CD4-positive, alpha-beta T cell treated with Interleukin-4 for 4 hours (primary cell): ENCODE measurements around the gene MPHOSPH6.
"Not testable (repeated sequence)": the region's sequence is repeated elsewhere in the genome, so short reads cannot be mapped to it uniquely, and the experiment has no call there.

Experiments used
- DNase-seq: peaks from one replicate; pipeline ENCODE4 v3.0.0-alpha.2; 2020

MPHOSPH6 gene, protein sequence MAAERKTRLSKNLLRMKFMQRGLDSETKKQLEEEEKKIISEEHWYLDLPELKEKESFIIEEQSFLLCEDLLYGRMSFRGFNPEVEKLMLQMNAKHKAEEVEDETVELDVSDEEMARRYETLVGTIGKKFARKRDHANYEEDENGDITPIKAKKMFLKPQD

GRCh38 chr16:82169861-82170845, at the start of gene MPHOSPH6:
Gene MPHOSPH6, minus strand, starts transcription at chr16:82170224. Its CDS starts 49 bp downstream, at chr16:82170175.
- peak; percentile 87 for DNase-seq

DNA sequence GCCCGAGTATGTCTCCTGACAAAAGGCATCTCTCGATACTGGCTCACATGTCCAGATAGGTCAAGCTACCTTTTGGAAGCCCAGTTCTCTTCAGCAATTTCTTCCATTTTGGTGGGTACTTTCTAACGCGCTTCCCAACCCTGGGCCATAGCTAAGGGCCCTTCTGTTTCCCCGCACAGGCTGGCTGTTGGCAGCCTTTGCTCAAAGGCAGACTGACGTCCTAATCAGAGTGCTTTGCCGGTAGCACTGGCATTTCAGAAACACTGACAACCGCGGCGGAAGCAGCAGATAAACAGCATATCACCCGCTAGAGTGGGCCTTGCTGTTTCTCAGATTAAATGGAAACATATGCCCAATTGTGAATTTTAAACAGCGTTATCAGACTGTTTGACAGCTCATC, 49.3 kb upstream of the MPHOSPH6 start:
- no peak for DNase-seq

DNA sequence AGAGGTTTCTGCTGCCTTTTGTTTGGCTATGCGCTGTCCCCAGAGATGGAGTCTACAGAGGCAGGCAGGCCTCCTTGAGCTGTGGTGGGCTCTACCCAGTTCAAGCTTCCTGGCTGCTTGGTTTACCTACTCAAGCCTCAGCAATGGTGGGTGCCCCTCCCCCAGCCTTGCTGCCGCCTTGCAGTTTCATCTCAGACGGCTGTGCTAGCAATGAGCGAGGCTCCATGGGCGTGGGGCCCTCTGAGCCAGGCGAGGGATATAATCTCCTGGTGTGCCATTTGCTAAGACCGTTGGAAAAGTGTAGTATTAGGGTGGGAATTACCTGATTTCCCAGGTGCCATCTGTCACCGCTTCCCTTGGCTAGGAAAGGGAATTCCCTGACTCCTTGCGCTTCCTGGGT, 39.3 kb upstream of the MPHOSPH6 start:
- DNase-seq, result not testable (repeated sequence)

GRCh38 chr16:82203198-82203597, 33.2 kb upstream of the MPHOSPH6 start:
- no peak for DNase-seq

DNA sequence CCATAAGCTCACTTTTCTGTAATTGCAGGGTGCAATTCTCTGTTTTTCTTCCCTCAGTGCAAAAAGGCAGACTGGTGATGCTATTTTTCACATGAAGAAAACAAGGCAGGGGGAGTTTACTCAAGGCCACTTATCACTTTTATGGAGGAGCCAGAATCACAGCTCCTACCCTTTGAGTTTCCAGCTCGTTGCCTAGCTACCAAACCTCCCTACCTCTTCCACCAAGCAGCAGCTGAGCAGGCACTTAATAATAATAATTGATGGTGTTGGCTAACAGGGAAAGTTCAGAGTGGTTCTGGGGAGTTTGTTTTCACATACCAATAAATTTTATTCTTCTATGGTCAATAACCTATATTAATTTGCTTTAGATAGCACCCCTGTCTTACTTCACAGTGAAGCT, 31.9 kb upstream of the MPHOSPH6 start:
- no peak for DNase-seq

- no peak for DNase-seq
Measured at GRCh38 chr16:82201351-82201750, 31.3 kb upstream of the MPHOSPH6 start.

DNA sequence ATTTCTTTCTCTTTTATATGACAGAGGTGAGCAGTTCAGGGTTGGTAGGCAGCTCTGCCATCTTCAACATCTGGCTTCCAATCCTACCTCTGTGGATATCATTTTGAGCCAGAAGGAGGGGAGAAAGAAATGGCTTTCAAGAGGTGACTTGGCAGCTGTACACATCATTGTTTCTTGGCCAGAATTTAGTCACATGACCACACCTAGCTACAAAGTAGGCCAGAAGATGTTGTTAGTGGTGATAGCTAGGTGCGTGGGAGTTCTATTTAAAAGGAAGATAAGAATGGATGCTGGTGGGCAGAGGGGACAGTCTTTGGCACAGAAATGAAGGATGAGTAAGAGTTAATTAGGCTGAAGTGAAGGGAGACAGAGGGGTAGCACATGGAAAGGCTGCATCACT, 29.2 kb upstream of the MPHOSPH6 start:
- DNase-seq, result no peak

GRCh38 chr16:82197540-82198240, 27.7 kb upstream of the MPHOSPH6 start:
- no peak for DNase-seq

DNA sequence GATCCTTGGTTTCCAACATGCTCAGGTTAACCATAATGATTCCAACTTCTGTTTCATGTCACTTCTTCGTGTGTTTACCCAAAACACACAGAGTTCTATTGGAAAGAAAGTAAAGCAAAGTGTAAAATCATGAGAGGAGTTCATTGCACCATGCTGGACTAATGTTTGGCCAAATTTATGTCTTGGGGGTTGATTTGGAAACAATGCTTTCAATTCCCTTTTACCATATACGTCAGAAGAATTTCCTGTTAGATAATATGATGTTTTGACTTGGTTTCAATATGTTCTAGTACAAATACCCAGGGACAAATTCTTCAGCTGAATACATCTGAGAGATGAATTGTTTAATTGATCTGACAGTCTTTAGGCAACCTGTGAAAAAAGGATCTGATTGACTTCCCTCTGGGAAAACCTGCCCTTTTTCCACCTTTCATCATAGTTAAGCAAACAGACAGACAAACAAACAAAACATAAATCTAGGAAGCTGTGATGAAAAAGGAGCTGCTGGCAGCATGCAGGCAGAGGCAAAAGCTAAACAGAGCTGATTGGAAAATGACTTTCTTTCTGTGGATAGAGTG, 26.0 kb upstream of the MPHOSPH6 start:
- no peak for DNase-seq

GRCh38 chr16:82194086-82194485, 24.1 kb upstream of the MPHOSPH6 start:
- no peak for DNase-seq

DNA sequence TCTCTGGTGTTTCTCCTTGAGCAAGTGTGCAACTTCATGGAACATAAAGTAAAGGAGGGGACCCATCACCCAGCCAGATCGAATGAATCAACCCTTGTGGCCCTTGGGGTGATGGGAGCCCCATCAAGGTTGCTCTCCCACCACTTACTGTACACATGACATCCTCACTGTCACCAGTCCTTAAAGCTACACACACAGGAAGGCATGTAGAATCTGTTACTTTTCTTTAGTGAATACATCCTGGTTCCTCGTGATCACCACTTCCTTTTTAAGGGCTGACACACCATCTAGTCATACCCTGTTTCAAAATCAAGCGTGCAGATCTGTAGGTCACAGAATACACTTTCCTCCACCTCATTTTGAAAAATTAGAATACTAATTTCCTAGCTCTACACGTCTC, 22.6 kb upstream of the MPHOSPH6 start:
- DNase-seq, result peak; percentile 17

GRCh38 chr16:82190386-82190785, 20.4 kb upstream of the MPHOSPH6 start:
- no peak for DNase-seq

DNA sequence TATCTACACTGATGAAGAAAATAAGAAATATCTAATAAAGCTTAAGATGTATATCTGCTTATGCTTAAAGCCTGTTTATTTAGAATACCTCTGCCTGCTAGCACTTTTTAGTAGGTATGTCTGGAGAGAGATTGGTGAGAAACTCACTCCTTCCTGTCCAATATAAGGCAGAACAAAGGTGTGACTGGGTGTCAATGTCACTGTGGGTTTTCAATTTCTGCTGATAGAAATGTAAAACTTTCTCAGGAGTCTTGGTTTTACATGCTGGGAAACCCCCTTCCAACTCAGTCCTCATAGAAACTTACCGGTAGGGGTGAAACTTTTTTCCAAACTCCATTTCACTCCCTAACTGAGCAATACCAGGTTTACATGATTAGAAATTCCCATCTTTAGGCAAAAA, 17.8 kb upstream of the MPHOSPH6 start:
- DNase-seq, result no peak

DNA sequence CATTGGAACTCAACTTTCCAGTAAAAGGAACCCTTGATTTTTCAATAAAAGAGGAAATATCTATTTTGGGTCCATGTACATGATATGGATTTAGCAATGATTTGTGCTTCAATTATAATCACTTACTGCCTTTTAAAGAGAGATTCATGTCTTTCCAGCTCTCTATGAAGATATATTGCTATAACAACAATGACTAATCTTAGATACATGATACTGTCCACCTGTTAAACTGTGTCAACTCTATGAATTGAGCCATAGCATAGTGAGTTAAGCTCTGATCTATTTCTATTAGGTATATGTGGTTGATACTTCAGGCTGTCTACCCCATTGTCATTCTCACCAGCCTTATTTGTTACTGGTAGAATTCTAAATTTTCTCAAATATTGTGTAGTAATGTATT, 15.0 kb upstream of the MPHOSPH6 start:
- no peak for DNase-seq

- no peak for DNase-seq
Measured at GRCh38 chr16:82184213-82184612, 14.2 kb upstream of the MPHOSPH6 start.

DNA sequence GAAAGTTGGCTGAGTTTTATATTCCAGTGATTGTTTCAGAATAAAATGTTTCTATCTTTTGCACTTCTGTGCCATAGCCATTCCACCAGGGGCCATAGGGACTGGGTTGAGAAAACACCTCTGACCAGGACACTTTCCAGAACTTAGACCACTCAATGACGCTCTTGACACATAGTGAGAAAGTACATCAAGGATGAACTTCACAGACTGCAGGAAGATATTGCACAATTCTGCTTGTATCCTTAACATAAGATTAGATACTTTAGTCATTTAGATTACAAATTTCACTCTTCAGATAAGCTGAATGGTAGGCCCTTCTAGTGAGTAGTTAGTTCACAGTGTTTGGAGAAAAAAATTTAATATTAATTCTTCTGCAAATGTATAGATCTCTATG, 13.0 kb upstream of the MPHOSPH6 start:
- DNase-seq, result no peak

DNA sequence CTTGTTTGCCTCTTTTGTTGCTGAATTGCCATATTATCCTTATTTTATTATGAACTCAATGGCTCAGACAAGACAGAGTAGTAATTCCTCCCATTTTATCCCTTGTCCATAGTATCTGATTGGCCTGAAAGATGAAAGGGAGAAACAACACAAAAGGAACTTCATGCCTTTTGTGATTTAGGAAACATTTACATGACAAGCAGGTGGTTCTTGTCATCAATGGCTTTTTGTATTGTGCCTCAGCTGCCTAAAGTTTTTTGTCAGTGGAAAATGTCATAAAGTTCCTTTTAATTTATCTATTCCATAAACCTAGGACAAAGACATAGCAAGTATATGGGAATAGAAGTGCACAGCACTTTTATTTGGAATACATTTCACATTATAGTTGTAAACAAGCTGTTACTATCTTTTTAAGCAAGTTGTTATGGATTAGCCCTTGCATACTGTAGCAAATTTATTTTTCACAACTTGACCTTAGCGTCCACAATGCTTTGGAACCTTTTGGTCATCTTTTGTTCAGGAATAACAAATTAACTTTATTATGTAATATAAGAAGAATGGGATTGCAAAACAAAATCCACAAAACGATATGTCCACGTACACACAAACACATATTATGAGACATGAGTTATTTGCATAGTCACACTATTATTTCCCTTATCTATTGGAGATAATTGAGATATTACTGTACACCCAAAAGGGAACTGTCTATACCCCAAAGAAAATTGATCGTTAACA, 12.4 kb upstream of the MPHOSPH6 start:
- DNase-seq, result no peak

- no peak for DNase-seq
Measured at GRCh38 chr16:82181461-82182185, 11.6 kb upstream of the MPHOSPH6 start.

- DNase-seq, result no peak
Measured at GRCh38 chr16:82178352-82178751, 8.3 kb upstream of the MPHOSPH6 start.

GRCh38 chr16:82177555-82177954, 7.5 kb upstream of the MPHOSPH6 start:
- no peak for DNase-seq

GRCh38 chr16:82176204-82176603, 6.2 kb upstream of the MPHOSPH6 start:
- no peak for DNase-seq

DNA sequence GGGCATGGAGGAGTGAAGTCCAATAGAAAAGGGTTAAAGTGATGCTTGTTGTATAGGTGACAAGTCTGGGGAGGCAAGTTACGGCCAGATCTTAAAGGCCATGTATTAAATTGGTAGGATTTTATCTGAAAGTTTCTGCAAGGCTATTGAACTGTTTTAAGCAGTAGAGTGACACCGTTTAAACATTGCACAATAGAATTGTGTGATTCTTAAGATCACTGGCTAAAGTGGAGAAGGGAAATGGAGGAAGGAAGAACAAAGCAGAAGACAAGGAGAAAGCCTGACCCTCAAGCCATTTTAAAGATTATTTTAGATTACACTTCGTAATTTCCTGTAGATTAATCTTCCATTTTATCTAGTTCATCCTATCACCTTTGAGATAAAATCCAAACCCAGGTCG, 5.6 kb upstream of the MPHOSPH6 start:
- no peak for DNase-seq
